Stimulated activated CD8-positive, alpha-beta memory T cell treated with anti-CD3 and anti-CD28 coated beads, Interleukin-7, amount 100 ng/mL, for 24 hours (primary cell): Measurements from ENCODE around the gene CCDC14.
"Not testable (repeated sequence)": the region's sequence is repeated elsewhere in the genome, so short reads cannot be mapped to it uniquely, and the experiment has no call there.

ENCODE experiments used
- DNase-seq: peaks from one replicate; pipeline ENCODE4 v3.0.0-alpha.2; 2020; ENCODE audit warnings: low read depth

The CCDC14 gene, protein sequence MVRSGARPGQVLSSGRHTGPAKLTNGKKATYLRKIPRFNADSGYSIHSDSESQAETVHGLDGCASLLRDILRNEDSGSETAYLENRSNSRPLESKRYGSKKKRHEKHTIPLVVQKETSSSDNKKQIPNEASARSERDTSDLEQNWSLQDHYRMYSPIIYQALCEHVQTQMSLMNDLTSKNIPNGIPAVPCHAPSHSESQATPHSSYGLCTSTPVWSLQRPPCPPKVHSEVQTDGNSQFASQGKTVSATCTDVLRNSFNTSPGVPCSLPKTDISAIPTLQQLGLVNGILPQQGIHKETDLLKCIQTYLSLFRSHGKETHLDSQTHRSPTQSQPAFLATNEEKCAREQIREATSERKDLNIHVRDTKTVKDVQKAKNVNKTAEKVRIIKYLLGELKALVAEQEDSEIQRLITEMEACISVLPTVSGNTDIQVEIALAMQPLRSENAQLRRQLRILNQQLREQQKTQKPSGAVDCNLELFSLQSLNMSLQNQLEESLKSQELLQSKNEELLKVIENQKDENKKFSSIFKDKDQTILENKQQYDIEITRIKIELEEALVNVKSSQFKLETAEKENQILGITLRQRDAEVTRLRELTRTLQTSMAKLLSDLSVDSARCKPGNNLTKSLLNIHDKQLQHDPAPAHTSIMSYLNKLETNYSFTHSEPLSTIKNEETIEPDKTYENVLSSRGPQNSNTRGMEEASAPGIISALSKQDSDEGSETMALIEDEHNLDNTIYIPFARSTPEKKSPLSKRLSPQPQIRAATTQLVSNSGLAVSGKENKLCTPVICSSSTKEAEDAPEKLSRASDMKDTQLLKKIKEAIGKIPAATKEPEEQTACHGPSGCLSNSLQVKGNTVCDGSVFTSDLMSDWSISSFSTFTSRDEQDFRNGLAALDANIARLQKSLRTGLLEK

DNA sequence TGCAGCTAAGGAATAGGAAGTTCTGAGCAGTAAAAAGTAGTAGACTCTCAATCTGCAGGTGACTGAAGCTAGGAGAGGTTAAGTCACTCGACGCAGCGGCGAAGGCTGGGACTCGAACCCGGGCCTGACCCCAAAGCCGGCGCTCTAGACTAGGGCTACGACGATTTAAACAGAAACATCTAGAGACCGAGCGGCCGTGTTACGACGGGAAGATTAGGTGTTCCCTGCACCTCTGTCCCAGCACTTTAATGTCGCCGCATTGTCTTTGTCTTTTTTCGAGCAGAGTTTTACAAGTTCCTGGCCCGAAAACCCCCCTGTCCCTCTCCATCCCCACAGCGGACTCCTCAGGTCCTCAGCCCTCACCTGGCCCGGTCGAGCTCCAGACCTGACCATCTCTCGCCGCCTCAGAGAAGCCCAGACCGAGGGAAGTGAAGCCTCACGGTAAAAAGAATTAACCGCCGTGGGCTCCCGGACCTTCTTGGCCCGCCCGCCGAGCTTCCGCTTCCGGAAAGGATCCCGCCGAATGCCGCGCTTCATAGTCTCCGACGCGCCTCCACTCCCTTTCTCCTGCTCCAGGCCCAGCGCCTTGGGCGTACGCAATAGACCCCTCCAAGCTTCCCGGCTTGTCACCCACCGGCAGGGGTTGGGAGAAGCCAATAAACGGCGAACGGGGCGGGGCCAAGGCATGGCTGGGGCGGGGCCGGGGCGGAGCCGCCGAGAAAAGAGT is at the start of gene CCDC14:
CCDC14 (minus strand) TSS at position 449 of the 727 bp plus-strand sequence; CDS start at position 393, 56 bp downstream.
- DNase-seq = peak; percentile 67

DNA sequence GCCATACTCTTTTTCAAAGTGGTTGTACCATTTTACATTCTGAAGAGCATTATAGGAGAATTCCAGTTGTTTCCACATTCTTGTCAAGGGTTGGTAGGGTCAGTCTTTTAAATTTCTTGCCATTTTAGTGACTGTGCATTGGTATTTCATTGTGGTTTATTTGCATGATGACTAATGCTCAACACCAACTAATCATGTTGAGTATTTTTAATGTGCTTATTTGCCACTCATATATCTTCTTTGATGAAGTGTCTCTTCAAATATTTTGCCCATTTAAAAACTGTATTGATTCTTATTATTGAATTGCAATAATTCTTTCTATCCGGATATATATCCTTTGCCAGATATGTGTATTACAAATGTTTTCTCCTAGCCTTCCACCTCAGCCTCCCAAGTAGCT is 47.3 kb upstream of the CCDC14 start:
- not testable (repeated sequence) for DNase-seq

DNA sequence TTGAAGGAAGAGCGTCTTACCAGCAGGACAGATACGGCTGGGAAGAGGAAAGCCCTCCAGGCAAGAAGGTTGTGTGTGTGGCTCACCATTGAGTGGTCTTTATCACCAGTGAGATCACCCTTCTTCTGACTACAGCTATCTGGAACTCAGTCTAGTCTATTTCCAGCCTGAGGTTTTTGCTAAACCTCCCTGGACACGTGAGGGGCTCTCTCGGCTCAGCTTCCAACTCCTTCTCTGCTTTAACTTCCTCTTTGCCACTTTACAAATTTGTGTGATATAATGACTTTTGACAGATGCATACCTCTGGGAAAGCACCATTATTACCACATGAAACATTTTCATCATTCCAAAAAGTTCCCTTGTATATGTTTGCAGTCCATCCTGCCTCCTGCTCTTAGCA is 46.2 kb upstream of the CCDC14 start:
- DNase-seq = no peak

DNA sequence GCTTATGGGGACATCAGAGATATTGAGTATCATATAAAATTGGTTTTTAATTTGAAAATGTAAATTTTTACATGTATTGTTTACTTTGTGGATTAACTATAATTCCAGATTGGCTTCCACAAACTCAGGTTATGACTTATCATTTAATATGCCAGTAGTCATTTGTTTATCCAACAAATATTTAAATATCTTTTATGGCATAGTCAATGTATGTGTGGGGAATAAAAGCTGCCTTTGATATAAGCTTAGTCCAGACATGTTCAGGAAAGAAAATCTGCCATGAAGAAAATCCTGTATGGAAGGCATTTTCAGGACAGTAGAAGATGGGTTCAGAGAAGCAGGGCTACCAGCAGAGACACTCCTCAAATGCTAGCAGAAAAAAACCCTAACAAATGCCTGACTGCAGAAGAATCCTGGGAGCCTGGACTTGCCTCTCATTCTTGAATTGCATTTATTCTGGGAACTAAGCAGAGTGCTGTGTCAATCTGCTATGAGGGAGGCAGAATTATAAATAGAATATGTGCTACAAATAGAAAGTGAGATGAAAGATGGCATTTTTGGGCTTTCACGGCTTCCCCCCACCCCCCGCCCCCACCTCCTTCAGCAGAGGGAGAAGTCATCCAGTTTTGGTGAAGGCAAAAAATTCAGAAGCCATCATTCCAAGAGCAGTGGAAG is 41.5 kb upstream of the CCDC14 start:
- not testable (repeated sequence) for DNase-seq

DNA sequence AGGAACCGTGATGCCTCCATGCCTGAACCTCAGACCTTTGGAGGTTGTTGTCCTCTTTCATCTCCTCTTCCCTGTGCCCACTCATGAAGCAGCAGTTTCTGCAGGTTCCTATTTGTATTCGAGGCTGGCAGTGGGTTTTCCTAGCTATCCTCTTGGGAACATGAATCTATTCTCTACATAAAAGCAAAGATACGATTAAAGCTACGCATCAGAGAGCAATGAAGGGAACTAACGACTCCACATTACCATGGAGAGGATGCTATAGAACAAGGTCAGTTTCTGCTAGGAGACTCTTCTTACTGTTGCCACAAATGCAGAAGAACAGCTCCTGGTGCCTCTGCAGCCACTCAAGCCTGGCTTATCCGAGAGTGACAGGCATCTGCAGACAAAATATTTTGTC is 40.3 kb upstream of the CCDC14 start:
- not testable (repeated sequence) for DNase-seq

DNA sequence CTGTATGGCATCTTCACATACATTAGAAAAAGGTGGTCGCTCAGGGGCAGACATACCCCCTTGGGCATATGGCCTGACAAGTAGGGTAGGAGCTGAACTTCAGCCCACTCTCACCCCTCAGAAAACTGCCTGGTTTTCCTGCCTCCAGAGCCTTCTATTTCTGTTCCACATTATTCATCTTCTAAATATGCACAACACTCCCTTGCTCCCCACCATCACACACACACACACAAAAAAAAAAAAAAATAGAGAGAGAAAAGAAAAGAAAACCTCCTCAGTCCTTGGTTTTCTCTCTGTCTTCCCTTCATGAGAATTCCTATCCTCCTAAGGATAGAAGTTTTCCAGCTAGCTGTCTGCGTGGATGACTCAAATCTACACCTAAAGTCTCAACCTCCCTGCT is 36.5 kb upstream of the CCDC14 start:
- DNase-seq = no peak

DNA sequence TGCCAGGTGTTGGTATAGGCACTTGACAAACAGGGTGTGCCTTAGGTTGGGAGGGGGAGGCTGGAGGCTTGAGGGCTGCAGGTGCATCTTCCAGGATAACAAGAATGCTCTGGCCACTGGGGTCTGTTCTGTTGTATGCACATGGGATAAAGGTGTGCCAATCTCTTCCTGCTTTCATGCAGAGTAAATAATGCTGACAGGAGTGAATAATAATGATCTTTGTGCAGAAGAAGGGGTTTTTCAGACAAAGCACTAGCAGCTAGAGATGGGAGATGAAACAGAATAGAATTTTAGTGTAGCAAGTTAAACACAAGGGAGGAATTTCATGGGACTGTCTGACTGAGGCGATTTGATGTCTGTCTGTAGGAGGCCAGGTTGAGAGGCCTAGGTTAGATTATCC is 32.8 kb upstream of the CCDC14 start:
- no peak for DNase-seq

DNA sequence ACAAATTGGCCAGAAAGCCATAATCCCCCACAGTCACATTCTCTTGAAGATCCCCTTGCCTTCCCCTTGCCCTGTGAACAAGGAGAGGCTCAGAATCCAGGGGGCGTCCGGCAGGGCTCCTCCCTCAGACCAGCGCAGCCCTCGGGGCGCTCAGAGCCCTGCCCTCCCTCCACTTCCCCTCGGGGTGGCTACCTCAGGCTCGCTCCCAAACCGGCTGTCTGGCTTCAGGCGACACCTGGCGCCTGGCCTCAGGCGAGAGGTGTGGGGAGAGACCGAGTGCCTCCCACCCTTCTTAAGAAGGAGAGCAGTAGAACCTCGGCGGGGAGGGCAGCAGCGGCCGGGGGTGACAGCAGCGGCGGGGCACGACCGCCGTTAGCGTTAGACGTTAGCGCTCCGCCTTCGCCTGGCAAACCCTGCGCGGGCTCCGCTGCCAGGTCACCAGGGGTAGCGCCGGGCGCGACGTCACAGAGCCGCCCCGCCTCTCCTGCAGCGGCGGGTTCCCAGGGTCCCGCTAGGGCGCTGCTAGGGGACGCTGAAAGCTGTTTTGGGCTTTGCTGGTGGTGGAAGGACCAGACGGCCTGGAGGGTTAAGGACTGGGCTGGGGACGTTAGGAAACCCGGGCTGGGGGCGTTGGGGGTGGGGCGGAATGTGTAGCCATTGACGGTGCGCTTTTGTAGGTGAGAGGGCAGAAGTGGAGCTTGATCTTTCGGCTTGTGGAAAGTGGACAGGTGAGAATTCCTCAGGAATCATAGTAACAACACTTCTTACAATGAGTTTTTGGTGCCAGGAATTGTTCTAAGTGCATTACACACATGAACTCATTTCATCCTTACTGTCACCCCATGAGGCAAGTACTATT is 30.9 kb upstream of the CCDC14 start, which contains the start of gene ROPN1:
ROPN1 (minus strand) TSS at position 395 of the 859 bp plus-strand sequence. CDS start 11,643 bp downstream, outside the sequence.
- not testable (repeated sequence) for DNase-seq

DNA sequence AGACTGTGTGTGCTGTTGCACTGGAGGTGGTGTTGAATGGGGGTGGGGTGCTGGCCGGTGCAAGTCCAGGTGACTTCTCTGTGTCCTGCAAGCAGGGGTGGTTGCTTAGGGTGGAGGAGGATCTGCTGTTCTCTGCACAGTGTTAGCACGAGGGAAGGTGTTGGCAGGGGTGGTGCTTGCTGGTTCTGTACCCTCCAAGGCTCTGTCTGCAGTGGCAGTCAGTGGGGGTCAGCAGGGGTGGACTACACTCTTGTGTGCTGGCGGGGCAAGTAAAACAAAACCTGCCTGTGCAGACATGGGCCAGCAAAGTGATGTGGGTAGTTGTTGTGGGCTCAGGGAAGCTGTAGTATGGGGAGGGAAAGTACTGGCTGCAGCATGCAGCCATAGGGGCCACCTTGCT is 25.4 kb upstream of the CCDC14 start:
- DNase-seq = no peak

DNA sequence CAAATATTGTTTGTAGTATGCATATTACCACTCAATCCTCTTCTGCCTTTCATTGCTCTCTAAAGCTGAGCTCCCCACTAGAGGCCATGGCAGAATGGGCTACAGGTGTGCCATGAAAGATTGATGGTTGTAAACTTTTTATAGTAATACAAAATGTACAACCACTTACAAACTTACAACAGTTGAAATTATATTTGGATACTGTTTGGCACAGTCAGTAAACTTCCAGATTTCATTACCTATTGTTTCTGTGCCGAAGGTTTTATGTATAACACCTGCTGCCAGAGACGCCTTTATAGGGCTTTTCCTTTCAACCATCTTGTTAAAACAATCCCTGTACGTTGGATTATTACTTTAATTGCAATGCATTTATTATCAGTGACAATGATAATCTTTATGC is 23.9 kb upstream of the CCDC14 start:
- DNase-seq = no peak

DNA sequence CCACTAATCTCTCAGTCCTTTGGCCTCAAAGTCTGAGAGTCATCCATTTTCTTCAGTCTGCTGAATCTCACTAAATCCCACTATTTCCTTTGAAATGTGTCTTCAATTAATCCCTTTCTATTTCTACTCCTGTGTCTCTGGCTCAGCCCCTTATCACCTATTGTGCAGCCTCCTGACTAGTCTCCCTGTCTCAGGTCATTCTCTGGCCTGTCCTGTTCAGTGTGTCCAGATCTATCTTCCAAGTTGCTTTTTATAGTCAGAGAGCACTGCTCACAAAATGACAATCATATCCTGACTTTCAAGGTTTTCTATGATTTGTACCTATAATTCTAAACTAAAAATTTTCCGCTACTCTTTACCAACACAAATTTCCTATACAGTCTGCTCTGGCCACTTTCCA is 23.3 kb upstream of the CCDC14 start:
- no peak for DNase-seq

DNA sequence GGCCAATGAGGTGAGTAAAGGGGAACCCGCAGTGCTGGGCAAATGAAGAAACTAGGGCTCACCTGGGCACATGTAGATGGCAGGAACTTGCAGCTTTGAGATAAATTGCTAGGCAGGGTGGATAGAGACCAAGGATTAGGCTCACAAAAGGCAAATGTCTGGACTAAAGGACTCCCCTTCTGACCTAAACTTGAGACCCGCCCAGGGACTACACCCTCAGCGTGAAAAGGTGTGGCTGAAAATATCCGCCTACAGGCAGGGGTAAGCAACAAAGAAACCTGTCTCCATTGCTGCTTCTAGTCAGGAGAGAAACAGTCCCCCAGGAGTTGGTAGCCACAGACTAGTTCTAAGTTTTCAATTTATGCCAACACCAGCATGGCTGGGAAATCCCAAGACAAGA is 20.3 kb upstream of the CCDC14 start:
- not testable (repeated sequence) for DNase-seq

DNA sequence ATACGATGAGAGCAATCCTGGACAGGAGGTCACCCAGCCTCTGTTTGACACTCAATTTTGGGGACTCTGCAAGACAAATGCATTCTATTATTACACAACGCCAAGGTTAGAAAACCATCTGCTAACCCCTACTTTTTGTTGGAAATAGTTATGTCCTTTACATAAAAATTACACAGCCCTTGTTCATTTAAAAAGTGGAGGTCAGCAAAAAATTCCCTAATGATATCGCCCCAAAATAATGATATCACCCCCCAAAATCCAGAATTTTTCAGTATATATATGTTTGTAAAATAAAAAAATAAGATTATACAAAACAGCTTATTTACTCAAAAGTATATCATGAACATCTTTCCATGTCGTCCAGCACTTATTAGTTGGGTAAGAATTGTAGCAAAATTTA is 19.5 kb upstream of the CCDC14 start:
- no peak for DNase-seq

DNA sequence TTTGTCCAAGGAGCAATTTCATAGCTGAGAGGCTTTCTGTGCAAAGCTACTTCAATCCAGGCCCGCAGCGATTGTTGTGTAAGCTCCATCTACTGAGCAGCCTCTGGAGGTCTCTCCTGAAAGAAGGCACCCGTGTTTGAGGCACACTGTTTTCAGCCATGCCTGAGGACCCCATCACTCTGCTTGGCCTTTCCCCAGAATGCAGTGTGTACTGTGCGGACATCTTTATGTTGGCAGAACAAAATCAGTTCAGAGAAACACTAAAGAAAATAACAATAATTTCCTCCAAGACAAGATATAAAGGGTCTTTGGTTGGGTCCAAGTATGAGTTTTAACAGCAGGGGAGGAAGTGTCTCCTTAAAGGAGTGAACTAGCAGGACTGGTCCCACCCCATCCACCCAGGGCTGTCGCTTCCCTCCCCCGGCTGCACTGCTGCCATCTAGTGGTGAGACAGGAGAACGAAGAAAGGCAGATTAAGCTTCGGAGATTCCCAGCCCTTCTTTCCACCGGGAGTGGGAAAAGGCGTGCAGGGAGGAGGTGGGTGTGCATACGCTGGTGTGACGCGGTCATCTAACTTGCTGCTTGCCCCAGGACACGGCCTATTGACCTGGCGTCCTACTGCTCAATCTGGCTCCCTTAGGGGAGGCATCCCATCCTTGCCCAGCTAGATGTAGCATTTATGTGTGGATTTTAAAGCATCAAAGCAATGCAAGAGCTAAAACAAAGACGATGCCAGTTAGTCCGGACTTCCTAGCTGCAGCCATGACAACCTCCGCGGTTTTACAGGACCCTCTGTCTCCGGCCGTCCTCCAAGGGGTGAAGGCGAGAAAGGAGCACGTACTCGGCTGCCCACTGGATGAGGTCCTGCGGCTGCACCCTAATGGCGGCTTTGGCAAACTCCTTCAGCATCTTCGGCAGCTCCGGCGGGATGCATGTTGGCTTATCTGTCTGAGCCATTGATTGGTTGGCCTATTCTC is 18.8 kb upstream of the CCDC14 start:
- not testable (repeated sequence) for DNase-seq

DNA sequence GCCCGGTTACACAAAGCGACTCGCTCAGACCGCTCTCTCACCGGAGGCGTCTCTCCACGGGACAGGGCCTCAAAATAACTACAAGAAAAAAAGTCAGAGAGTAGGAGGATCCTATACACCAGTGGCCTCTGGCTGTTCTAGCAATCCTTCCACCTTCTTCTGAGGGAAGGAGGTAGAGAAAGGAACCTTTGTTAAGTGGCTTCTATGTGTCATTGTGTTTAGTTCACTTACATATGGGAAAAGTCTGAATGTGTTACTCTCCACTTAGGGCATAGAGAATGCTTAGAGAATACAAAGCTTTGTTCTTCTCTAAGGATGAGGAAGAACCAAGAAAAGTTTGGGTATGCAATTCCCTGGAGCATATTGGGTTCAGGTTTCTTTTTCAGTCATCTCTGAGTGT is 15.9 kb upstream of the CCDC14 start:
- DNase-seq = not testable (repeated sequence)

DNA sequence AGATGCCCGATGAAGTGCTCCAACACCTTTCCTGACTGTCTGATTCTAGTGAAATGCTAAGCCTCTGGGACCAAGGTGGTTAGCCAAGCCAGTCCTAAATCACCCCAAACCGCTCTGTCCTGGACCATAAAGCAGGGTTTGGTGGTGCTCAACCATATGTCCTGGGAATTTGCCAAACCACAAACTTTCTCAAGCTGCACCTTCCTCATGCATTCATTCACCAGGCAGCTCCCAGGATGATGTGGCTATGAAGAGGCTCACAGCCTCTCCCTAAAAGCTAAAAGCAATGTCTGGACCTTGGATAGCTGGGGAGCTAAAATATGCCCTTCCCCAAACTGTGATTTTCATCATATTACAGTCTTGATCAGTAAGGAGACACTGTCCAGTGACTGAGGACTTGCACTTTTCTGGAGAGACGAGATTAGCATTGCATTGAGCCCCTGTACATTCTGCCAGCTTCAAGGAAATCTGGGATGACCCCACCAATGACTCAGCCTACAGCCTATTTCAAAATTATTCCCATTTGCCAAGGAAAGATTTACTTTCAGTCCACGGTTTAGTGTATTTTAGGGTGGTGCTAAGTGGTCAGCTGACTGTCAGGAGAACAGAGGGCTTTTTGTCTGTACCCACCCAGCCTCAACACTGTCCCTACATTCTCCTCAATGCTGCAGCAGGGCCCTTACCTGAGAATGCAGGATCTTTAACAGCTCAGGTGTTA is 15.3 kb upstream of the CCDC14 start:
- DNase-seq = not testable (repeated sequence)

DNA sequence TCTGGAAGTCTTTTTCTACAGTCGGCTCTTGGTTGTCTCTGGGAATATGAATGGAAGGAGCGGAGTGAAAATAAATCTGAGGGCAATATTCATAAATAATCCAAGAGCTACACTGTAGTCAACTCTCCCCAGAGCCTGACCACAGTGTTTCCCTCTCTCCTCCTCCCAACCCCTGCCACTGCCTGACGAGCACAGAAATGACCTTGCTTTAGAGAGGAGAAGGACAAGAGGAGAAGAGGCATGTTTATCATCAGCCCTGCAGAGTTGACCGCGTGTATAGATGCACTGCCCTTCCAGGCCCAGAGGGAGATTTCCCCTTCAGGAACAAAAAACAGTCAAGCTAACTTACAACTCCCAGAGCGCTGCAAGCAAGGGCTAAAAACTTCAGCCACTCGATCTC is 14.0 kb upstream of the CCDC14 start:
- DNase-seq = not testable (repeated sequence)

DNA sequence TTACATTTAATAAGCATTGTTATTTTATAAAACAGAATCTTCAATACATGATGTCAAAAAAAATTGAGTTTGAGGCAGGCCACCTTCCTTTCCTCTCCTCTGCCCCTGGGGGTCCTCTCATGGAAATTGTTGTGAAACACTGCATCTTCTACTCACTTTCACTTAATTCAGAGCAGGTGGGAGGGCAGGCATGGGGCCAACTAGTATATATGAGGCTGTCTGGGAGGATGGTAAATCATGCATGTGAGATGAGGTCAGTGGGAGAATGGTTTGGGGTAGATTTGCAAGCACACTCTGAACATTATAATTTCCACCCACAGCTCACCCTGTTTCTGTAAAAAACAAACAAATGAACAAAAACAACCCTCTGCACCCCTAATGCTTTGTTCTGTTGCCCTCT is 10.4 kb upstream of the CCDC14 start:
- no peak for DNase-seq

DNA sequence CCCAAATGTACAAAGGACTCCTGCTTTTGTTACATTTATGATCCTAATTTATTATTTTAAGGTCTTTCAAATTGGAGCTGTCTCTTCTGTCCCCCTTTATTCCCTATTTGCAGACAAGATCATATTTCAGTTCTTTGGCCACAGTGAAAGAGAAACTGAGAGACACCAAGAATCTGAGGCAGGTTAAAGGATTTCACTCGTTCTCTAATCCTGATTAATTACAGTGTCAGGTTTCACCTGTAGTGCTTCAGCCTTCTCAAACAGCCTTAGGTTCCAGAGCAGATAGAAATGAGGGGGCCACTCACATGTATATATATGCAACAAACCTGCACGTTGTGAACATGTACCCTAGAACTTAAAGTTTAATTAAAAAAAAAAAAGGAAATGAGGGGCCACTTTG is 6.2 kb upstream of the CCDC14 start:
- DNase-seq = not testable (repeated sequence)
